ENCODE measurements around the gene MOCS1. TPM values are rescaled to one million over a fixed set of nuclear protein-coding genes. Genes with fewer than 3 reads are reported as not detected.

MOCS1 gene
- total and polyA plus RNA-seq, 2 donors (not counting 1 experiment from before 2014, with no cell fraction given): 11.6 to 21.8 TPM

- Histone ChIP-seq H3K27me3 (ENCODE audit: control insufficient read depth, insufficient read depth, low read length) (no peaks in the 10 kb centered on the region), H2AFZ (ENCODE audit: low read length) (no peak overlapping the region), H3K36me3 (ENCODE audit: control insufficient read depth, insufficient read depth, low read length) (peaks cover 5% of the 10 kb centered on the region), H3K27ac (ENCODE audit: insufficient read depth, low read length) (no peak overlapping the region), H4K20me1 (ENCODE audit: control insufficient read depth, extremely low read depth, insufficient read depth, low read length) (no peaks in the 10 kb centered on the region), H3K9ac (ENCODE audit: insufficient read depth, low read length) (no peak overlapping the region), H3K4me2 (ENCODE audit: extremely low read depth, insufficient read depth, low read length) (no peak overlapping the region), H3K4me3 (replicated peaks in 1 of 4; ENCODE audit: control extremely low read depth in 1 of 4, insufficient read depth in 1 of 4, low read depth in 3 of 4, low read length in 4 of 4) (no peak overlapping the region), H3K4me1 (ENCODE audit: control insufficient read depth, extremely low read depth, insufficient read depth, low read length) (peaks cover 10% of the 10 kb centered on the region), H3K79me2 (ENCODE audit: control insufficient read depth, insufficient read depth, low read length) (peaks cover 2% of the 10 kb centered on the region), H3K9me3 (ENCODE audit: control insufficient read depth, insufficient read depth, low read depth, low read length) (no peaks in the 10 kb centered on the region)
- TF ChIP-seq EZH2 (IDR thresholded peaks at IDR 0.05; ENCODE audit: low read length, missing control alignments) (no peak), CTCF (conservative IDR thresholded peaks at IDR 0.05 in 1 of 2, IDR thresholded peaks at IDR 0.05 in 1 of 2; ENCODE audit: low read depth in 1 of 2, low read length in 2 of 2) (no peak)
- no peak for DNase-seq (ENCODE audit: low read depth in 2 of 2)
Observed at GRCh38 chr6:39929039-39929732, 5.1 kb downstream of the MOCS1 start.

- H2AFZ ChIP-seq (ENCODE audit: low read length): no peak overlapping the region
- no peak overlapping the region for H3K27ac ChIP-seq (ENCODE audit: insufficient read depth, low read length)
- TF ChIP-seq CTCF (conservative IDR thresholded peaks at IDR 0.05 in 1 of 2, IDR thresholded peaks at IDR 0.05 in 1 of 2; ENCODE audit: low read depth in 1 of 2, low read length in 2 of 2) (no peak), EZH2 (IDR thresholded peaks at IDR 0.05; ENCODE audit: low read length, missing control alignments) (no peak)
- H3K4me2 ChIP-seq (ENCODE audit: extremely low read depth, insufficient read depth, low read length): no peak overlapping the region
- H3K79me2 ChIP-seq (ENCODE audit: control insufficient read depth, insufficient read depth, low read length): no peaks in the 10 kb centered on the region
- H4K20me1 ChIP-seq (ENCODE audit: control insufficient read depth, extremely low read depth, insufficient read depth, low read length): no peaks in the 10 kb centered on the region
- peaks cover 5% of the 10 kb centered on the region for H3K36me3 ChIP-seq (ENCODE audit: control insufficient read depth, insufficient read depth, low read length)
- H3K4me3 ChIP-seq (replicated peaks in 1 of 4; ENCODE audit: control extremely low read depth in 1 of 4, insufficient read depth in 1 of 4, low read depth in 3 of 4, low read length in 4 of 4): no peak overlapping the region
- H3K4me1 ChIP-seq (ENCODE audit: control insufficient read depth, extremely low read depth, insufficient read depth, low read length): peaks cover 6% of the 10 kb centered on the region
- H3K27me3 ChIP-seq (ENCODE audit: control insufficient read depth, insufficient read depth, low read length): no peaks in the 10 kb centered on the region
- H3K9ac ChIP-seq (ENCODE audit: insufficient read depth, low read length): no peak overlapping the region
- no peaks in the 10 kb centered on the region for H3K9me3 ChIP-seq (ENCODE audit: control insufficient read depth, insufficient read depth, low read depth, low read length)
- DNase-seq (ENCODE audit: low read depth in 2 of 2): peak in 1 of 2 donors; percentile 63
Observed at GRCh38 chr6:39927159-39927558, 7.1 kb downstream of the MOCS1 start.

- H3K36me3 ChIP-seq (ENCODE audit: control insufficient read depth, insufficient read depth, low read length): peaks cover 5% of the 10 kb centered on the region
- no peaks in the 10 kb centered on the region for H3K27me3 ChIP-seq (ENCODE audit: control insufficient read depth, insufficient read depth, low read length)
- H3K27ac ChIP-seq (ENCODE audit: insufficient read depth, low read length): no peak overlapping the region
- H3K4me2 ChIP-seq (ENCODE audit: extremely low read depth, insufficient read depth, low read length): no peak overlapping the region
- no peaks in the 10 kb centered on the region for H3K79me2 ChIP-seq (ENCODE audit: control insufficient read depth, insufficient read depth, low read length)
- no peak overlapping the region for H3K9ac ChIP-seq (ENCODE audit: insufficient read depth, low read length)
- no peak overlapping the region for H2AFZ ChIP-seq (ENCODE audit: low read length)
- peaks cover 6% of the 10 kb centered on the region for H3K4me1 ChIP-seq (ENCODE audit: control insufficient read depth, extremely low read depth, insufficient read depth, low read length)
- no peaks in the 10 kb centered on the region for H3K9me3 ChIP-seq (ENCODE audit: control insufficient read depth, insufficient read depth, low read depth, low read length)
- DNase-seq (ENCODE audit: low read depth in 2 of 2): no peak
- H3K4me3 ChIP-seq (replicated peaks in 1 of 4; ENCODE audit: control extremely low read depth in 1 of 4, insufficient read depth in 1 of 4, low read depth in 3 of 4, low read length in 4 of 4): no peak overlapping the region
- TF ChIP-seq CTCF (conservative IDR thresholded peaks at IDR 0.05 in 1 of 2, IDR thresholded peaks at IDR 0.05 in 1 of 2; ENCODE audit: low read depth in 1 of 2, low read length in 2 of 2) (no peak), EZH2 (IDR thresholded peaks at IDR 0.05; ENCODE audit: low read length, missing control alignments) (no peak)
- no peaks in the 10 kb centered on the region for H4K20me1 ChIP-seq (ENCODE audit: control insufficient read depth, extremely low read depth, insufficient read depth, low read length)
Observed at GRCh38 chr6:39926668-39927067, 7.6 kb downstream of the MOCS1 start.
